ENCODE data around the gene WDR90. TPM values are rescaled to one million over a fixed set of nuclear protein-coding genes. Genes with fewer than 3 reads are reported as not detected.

WDR90 gene
- total RNA-seq, 1 donor from 2014 or later: 21.2 TPM

DNA sequence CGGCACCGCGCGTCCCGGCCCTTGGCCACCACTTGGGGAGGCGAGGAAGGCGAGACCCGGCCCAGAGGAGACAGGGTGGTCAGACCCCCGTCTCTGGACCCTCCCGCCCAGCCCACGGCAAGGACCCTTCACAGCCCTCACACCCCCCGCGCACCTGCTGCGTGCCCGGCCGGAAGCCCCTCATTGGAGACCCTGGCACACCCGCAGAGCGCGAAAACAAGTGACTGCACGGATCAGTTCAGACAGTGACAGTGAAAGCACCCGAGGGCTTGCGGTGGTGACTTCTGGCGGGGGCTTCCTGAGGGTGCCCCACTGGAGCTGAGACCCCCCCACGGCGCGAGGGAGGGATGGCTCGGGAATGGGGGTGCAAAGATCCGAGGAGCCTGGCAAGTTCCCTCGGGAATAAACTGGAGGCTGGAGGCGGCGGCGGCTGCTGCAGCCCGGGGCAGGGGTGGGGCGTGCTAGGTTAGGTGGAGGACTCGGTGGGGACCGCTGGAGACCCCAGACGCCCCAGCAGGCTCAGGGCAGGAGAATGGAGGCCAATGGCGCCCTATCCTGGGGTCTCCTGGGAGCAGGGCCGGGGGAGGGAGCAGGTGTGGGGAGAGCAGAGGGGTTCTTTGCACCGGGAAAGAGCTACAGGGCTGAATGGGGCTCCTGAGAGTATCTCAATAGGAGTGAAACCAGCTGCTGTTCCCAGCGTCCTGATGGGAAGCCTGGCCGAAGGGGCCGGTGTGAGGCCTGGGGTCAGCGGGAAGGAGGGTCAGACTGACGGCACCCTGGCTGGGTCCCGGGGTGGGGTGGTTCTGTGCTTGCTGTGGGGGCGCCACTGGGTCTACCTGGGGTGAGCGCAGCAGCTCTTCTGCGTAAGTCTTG, 57.3 kb downstream of the WDR90 start:
- H3K4me3 Mint-ChIP-seq (ENCODE audit: unreplicated experiment): peak overlapping the region; percentile 45
- peaks cover 18% of the 10 kb centered on the region for H3K4me1 ChIP-seq (ENCODE audit: insufficient read depth, low read length)
- H3K27ac ChIP-seq (ENCODE audit: low read depth, low read length): no peak overlapping the region
- H3K4me2 ChIP-seq (ENCODE audit: low read length): peak overlapping the region; percentile 67
- H4K20me1 ChIP-seq (ENCODE audit: insufficient read depth, low read length): peaks cover 28% of the 10 kb centered on the region
- H3K27me3 Mint-ChIP-seq (ENCODE audit: low read depth, unreplicated experiment): peaks cover 44% of the 10 kb centered on the region
- peak; percentile 85 for TF ChIP-seq EZH2 (IDR thresholded peaks at IDR 0.05; ENCODE audit: insufficient read depth, low read length)
- TF ChIP-seq, protein P1, sequence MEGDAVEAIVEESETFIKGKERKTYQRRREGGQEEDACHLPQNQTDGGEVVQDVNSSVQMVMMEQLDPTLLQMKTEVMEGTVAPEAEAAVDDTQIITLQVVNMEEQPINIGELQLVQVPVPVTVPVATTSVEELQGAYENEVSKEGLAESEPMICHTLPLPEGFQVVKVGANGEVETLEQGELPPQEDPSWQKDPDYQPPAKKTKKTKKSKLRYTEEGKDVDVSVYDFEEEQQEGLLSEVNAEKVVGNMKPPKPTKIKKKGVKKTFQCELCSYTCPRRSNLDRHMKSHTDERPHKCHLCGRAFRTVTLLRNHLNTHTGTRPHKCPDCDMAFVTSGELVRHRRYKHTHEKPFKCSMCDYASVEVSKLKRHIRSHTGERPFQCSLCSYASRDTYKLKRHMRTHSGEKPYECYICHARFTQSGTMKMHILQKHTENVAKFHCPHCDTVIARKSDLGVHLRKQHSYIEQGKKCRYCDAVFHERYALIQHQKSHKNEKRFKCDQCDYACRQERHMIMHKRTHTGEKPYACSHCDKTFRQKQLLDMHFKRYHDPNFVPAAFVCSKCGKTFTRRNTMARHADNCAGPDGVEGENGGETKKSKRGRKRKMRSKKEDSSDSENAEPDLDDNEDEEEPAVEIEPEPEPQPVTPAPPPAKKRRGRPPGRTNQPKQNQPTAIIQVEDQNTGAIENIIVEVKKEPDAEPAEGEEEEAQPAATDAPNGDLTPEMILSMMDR (IDR thresholded peaks at IDR 0.05; ENCODE audit: insufficient read depth, low read depth, low read length): no peak
- H3K4me3 ChIP-seq (ENCODE audit: insufficient read depth, low read depth, low read length): no peak overlapping the region
- no peak overlapping the region for H3K27ac Mint-ChIP-seq (ENCODE audit: unreplicated experiment)
- peaks cover 3% of the 10 kb centered on the region for H3K4me1 Mint-ChIP-seq (ENCODE audit: low read depth, unreplicated experiment)
- no peaks in the 10 kb centered on the region for H3K9me3 ChIP-seq (ENCODE audit: insufficient read depth, low read depth, low read length)
- H3K27me3 ChIP-seq (ENCODE audit: insufficient read depth, low read length): peaks cover 37% of the 10 kb centered on the region
- no peak for FAIRE-seq
- no peak overlapping the region for H2AFZ ChIP-seq (ENCODE audit: low read depth, low read length)
- H3K36me3 Mint-ChIP-seq (ENCODE audit: low read depth, unreplicated experiment): no peaks in the 10 kb centered on the region
- no peak overlapping the region for H3K9ac ChIP-seq (ENCODE audit: low read length)
- DNase-seq (ENCODE audit: low read depth): no peak
- H3K79me2 ChIP-seq (ENCODE audit: insufficient read depth, low read length): no peaks in the 10 kb centered on the region
- H3K36me3 ChIP-seq (ENCODE audit: insufficient read depth, low read length): no peaks in the 10 kb centered on the region
- H3K9me3 Mint-ChIP-seq (ENCODE audit: unreplicated experiment): peaks cover 5% of the 10 kb centered on the region

DNA sequence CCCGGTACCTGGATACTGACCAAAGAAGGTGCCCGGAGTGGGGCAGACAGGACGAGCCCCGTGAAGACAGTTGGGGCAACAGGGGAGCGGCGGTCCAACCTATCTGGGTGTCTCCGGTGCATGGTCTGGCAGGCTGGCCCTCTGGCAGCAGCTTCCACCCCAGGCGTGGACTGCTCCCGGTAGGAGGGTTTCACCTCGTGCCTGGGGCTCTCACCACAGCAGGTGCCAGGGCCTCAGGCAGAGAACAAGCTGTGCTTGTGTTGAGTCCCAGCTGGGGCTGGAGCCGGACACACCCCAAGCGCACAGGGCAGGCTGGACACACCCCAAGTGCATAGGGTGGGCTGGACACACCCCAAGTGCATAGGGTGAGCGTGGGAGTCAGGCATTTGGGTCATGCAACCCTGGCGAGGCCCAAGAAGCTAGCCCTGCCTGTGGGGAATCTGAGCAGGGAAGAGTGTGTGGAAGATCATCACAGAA, 57.9 kb downstream of the WDR90 start:
- FAIRE-seq (no peak), DNase-seq (ENCODE audit: low read depth) (no peak)
- H3K36me3 Mint-ChIP-seq (ENCODE audit: low read depth, unreplicated experiment): no peaks in the 10 kb centered on the region
- Histone ChIP-seq H4K20me1 (ENCODE audit: insufficient read depth, low read length) (peaks cover 26% of the 10 kb centered on the region), H3K27ac (ENCODE audit: low read depth, low read length) (no peak overlapping the region), H3K9ac (ENCODE audit: low read length) (no peak overlapping the region), H3K36me3 (ENCODE audit: insufficient read depth, low read length) (no peaks in the 10 kb centered on the region), H3K27me3 (ENCODE audit: insufficient read depth, low read length) (peaks cover 31% of the 10 kb centered on the region), H3K4me2 (ENCODE audit: low read length) (no peak overlapping the region), H3K9me3 (ENCODE audit: insufficient read depth, low read depth, low read length) (no peaks in the 10 kb centered on the region), H2AFZ (ENCODE audit: low read depth, low read length) (no peak overlapping the region), H3K4me3 (ENCODE audit: insufficient read depth, low read depth, low read length) (no peak overlapping the region), H3K79me2 (ENCODE audit: insufficient read depth, low read length) (no peaks in the 10 kb centered on the region), H3K4me1 (ENCODE audit: insufficient read depth, low read length) (peaks cover 18% of the 10 kb centered on the region)
- no peak for TF ChIP-seq EZH2 (IDR thresholded peaks at IDR 0.05; ENCODE audit: insufficient read depth, low read length)
- TF ChIP-seq, protein P1 (IDR thresholded peaks at IDR 0.05; ENCODE audit: insufficient read depth, low read depth, low read length): no peak
- H3K27me3 Mint-ChIP-seq (ENCODE audit: low read depth, unreplicated experiment): peaks cover 40% of the 10 kb centered on the region
- H3K4me3 Mint-ChIP-seq (ENCODE audit: unreplicated experiment): peak overlapping the region; percentile 40
- peaks cover 3% of the 10 kb centered on the region for H3K4me1 Mint-ChIP-seq (ENCODE audit: low read depth, unreplicated experiment)
- no peak overlapping the region for H3K27ac Mint-ChIP-seq (ENCODE audit: unreplicated experiment)
- peaks cover 5% of the 10 kb centered on the region for H3K9me3 Mint-ChIP-seq (ENCODE audit: unreplicated experiment)

DNA sequence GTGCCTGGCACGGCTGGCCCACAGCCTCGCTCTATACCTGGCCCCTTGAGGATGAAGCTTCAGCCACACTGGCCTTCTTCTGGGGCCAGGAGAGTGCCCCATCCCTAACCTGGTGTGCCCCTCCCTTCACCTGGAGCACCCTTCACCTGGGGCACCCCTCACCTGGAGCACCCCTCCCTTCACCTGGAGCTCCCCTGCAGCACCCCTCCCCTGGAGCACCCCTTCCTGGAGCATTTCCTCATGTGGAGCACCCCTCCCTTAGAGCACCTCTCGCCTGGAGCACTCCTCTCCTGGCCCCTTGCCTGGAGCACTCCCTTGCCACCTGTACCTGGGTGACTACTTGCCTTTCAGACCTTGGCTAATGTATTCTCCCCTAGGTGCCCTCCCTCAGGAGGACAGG, 58.9 kb downstream of the WDR90 start:
- peaks cover 3% of the 10 kb centered on the region for H3K9me3 Mint-ChIP-seq (ENCODE audit: unreplicated experiment)
- FAIRE-seq: no peak
- Histone ChIP-seq H3K9me3 (ENCODE audit: insufficient read depth, low read depth, low read length) (no peaks in the 10 kb centered on the region), H3K4me2 (ENCODE audit: low read length) (no peak overlapping the region), H4K20me1 (ENCODE audit: insufficient read depth, low read length) (peaks cover 18% of the 10 kb centered on the region), H3K79me2 (ENCODE audit: insufficient read depth, low read length) (no peaks in the 10 kb centered on the region), H3K27ac (ENCODE audit: low read depth, low read length) (no peak overlapping the region), H3K36me3 (ENCODE audit: insufficient read depth, low read length) (no peaks in the 10 kb centered on the region), H3K9ac (ENCODE audit: low read length) (no peak overlapping the region), H3K4me1 (ENCODE audit: insufficient read depth, low read length) (peaks cover 18% of the 10 kb centered on the region), H3K27me3 (ENCODE audit: insufficient read depth, low read length) (peaks cover 22% of the 10 kb centered on the region), H2AFZ (ENCODE audit: low read depth, low read length) (no peak overlapping the region), H3K4me3 (ENCODE audit: insufficient read depth, low read depth, low read length) (no peak overlapping the region)
- no peak overlapping the region for H3K27ac Mint-ChIP-seq (ENCODE audit: unreplicated experiment)
- peaks cover 8% of the 10 kb centered on the region for H3K4me1 Mint-ChIP-seq (ENCODE audit: low read depth, unreplicated experiment)
- no peak for DNase-seq (ENCODE audit: low read depth)
- no peak for TF ChIP-seq EZH2 (IDR thresholded peaks at IDR 0.05; ENCODE audit: insufficient read depth, low read length)
- TF ChIP-seq, protein P1 (IDR thresholded peaks at IDR 0.05; ENCODE audit: insufficient read depth, low read depth, low read length): no peak
- H3K36me3 Mint-ChIP-seq (ENCODE audit: low read depth, unreplicated experiment): no peaks in the 10 kb centered on the region
- H3K4me3 Mint-ChIP-seq (ENCODE audit: unreplicated experiment): no peak overlapping the region
- peaks cover 31% of the 10 kb centered on the region for H3K27me3 Mint-ChIP-seq (ENCODE audit: low read depth, unreplicated experiment)
